Activated CD4-positive, alpha-beta T cell treated with anti-CD3 and anti-CD28 coated beads, Interleukin-2, Interleukin-4, amounts not matched to agents 100 ng/mL and 50 ng/mL, durations not matched to agents 16 hours and 8 hours (primary cell): ENCODE results near the gene GJC3.
"Not testable (repeated sequence)": the region's sequence is repeated elsewhere in the genome, so short reads cannot be mapped to it uniquely, and the experiment has no call there.

Experiments used
- DNase-seq: peaks from one replicate; pipeline ENCODE4 v3.0.0-alpha.2; 2020; ENCODE audit warnings: low spot score

GJC3 gene

GRCh38 chr7:99928994-99929729 is at the start of gene GJC3:
Gene GJC3, minus strand, starts transcription at chr7:99929620. Its CDS starts 0 bp downstream, at chr7:99929620.
- peak; percentile 34 for DNase-seq

GRCh38 chr7:99976626-99977025 is 47.2 kb upstream of the GJC3 start:
- no peak for DNase-seq

GRCh38 chr7:99975782-99976521 is 46.5 kb upstream of the GJC3 start, which contains the start of gene AZGP1:
Gene AZGP1, minus strand, starts transcription at chr7:99976031. Its CDS starts 11 bp downstream, at chr7:99976020.
- DNase-seq, result no peak

- DNase-seq, result no peak
Observed at GRCh38 chr7:99974681-99975080, 45.3 kb upstream of the GJC3 start.

GRCh38 chr7:99973817-99974216 is 44.4 kb upstream of the GJC3 start:
- not testable (repeated sequence) for DNase-seq

- no peak for DNase-seq
Observed at GRCh38 chr7:99971242-99971641, 41.8 kb upstream of the GJC3 start.

GRCh38 chr7:99969813-99970212 is 40.4 kb upstream of the GJC3 start:
- DNase-seq, result not testable (repeated sequence)

- no peak for DNase-seq
Observed at GRCh38 chr7:99969298-99969697, 39.9 kb upstream of the GJC3 start.

GRCh38 chr7:99958564-99959227 is 29.3 kb upstream of the GJC3 start:
- no peak for DNase-seq

- no peak for DNase-seq
Observed at GRCh38 chr7:99955247-99955646, 25.8 kb upstream of the GJC3 start.

- DNase-seq, result not testable (repeated sequence)
Observed at GRCh38 chr7:99954643-99955042, 25.2 kb upstream of the GJC3 start.

GRCh38 chr7:99953649-99954048 is 24.2 kb upstream of the GJC3 start:
- peak; percentile 24 for DNase-seq

- DNase-seq, result not testable (repeated sequence)
Observed at GRCh38 chr7:99952649-99953048, 23.2 kb upstream of the GJC3 start.

GRCh38 chr7:99950819-99951218 is 21.4 kb upstream of the GJC3 start:
- not testable (repeated sequence) for DNase-seq

- DNase-seq, result no peak
Observed at GRCh38 chr7:99949645-99950228, 20.3 kb upstream of the GJC3 start.

- no peak for DNase-seq
Observed at GRCh38 chr7:99947608-99948007, 18.2 kb upstream of the GJC3 start.

GRCh38 chr7:99944497-99945070 is 15.2 kb upstream of the GJC3 start:
- no peak for DNase-seq

GRCh38 chr7:99943641-99944496 is 14.4 kb upstream of the GJC3 start:
- DNase-seq, result no peak

GRCh38 chr7:99938296-99938695 is 8.9 kb upstream of the GJC3 start:
- no peak for DNase-seq

- DNase-seq, result not testable (repeated sequence)
Observed at GRCh38 chr7:99935009-99935408, 5.6 kb upstream of the GJC3 start.

- no peak for DNase-seq
Observed at GRCh38 chr7:99930376-99930775, 956 bp upstream of the GJC3 start.
